D341Med (cell line): Measurements from ENCODE around the gene MBD6.

Experiments used
- DNase-seq: peaks from one replicate; pipeline ENCODE4 v3.0.0; 2012; ENCODE audit warnings: low spot score

MBD6 gene

DNA sequence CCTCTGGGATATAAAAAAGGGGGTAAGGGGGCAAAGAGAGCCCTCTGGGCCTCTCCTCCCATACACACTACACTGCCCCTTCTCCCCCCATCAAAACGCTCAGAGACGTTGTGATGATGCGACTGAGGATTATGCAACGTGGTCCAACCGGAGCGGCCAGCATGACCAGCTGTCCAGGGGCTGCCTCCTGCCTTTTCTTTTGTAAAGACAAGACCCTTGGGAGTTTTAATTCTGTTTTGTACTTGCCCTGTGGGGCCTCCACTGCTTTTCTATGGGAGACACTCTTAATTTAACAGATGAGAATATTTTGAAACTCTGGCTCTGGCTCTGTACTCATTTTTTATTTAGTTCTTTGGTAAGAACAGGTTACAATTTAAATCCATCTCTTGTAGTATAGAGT lies 7.2 kb downstream of the MBD6 start:
- no peak for DNase-seq

DNA sequence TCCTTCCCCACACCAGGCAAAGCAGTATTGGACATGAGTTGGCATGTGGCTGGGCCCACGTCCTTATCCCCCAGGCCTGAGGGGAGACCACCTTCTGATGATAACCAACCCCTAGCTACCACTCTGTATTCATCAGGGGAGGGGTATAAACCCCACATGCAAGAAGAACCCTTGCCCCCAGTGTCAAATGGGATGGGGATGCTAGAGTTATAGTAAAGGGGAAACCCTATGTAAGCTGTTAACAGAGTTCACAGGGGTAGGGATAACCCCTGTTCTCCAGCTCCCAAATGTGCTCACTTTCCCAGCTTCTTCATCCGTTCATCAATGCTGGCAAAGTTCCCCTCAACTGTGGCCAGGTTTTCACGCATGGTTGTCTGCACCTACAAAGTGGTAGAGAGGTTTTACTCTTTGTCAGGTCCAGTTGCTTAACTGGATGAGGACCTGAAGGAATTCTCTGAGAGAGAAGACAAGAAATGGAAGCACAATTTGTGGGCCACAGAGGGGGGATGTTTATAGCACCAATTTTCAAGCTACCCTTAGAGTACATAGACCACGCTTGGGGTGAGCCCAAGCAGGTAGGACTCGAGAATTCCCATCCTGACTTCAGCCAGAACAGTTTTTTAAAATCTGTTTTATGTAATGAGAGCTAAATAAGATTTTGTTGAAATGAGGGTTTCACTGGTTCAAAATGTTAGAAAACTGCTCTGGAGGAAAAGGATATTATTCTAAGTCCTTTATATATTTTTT lies 7.9 kb downstream of the MBD6 start:
- no peak for DNase-seq

DNA sequence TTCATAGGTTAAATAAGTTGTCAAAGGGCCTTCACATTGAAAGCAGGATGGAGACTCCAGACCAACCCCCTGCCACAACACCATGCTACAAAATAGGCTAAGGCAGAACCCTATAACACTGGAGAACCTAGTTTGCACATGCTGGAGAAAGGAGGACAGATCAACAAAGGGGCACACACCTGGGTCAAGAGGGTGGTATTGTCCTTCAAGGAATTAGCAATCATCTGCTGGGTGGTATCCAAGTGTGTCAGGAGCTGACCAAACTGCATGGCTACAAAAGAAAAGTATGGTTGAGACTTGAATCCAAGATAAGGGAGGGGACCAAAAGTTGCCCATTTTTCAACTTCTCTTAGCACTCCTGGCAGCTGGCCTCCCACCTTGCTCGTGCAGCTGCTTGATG lies 9.2 kb downstream of the MBD6 start:
- DNase-seq = no peak

DNA sequence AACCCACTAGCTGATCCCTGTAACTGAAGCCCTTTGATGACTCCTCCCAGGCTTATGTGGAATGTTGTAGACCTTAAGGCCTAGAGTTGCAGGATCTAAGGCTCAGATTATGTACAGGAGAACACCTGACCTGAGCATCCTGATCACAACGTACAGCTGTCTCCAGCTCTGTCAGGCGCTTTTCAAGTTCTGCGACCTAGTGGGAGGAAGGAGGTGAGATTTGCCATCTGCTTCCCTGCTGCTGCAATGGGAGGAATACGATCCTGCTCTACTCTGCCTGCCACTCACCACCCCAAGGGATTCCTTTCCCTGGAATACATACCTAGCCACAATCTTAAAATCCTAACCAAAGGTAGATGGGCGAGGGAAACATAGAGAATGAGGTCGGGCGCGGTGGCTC lies 10.5 kb downstream of the MBD6 start:
- no peak for DNase-seq

DNA sequence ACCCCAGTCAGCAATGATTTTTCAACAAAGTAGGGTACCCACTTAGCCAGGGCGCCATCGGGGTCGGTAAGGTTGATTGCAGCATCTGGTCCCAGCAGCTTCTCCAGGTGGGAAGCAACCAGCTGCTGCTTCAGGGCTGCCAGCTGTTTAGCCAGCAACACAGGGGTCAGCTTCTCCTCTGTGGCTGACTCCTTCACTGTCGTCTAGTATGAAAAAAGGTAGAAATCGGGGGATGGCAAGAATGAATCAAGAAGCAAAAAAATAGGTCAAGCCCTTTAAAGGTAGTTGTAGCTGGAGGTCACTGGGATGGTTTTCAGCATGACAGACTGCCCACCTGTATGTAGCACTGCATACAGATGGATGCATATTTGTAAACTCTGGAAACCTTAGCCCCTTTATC lies 11.6 kb downstream of the MBD6 start:
- no peak for DNase-seq

DNA sequence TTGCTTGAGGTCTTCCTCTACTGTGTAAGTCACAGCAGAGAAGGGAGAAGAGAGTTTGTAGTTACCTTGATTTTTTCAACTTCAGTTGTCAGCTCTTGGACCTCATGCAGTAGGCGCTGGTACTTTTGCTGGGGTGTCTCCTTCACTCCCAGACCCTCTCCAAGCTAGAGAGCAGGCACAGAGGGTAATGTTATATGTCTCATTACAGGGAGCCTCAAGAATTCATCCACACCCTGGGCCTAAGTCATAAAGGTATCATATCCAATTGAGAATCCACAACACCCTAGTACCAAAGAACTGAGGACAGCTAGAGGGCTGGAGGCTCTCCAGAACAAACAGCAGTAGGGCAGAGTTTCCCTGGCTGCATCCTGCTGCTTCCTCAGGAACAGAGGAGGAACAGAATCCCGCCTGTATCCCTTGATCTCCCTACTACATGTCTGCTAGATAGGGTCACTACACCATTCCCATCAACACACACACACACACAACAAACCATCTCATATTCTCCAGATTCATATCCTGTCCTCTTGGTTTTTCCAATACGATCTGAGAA lies 12.4 kb downstream of the MBD6 start:
- DNase-seq = no peak

DNA sequence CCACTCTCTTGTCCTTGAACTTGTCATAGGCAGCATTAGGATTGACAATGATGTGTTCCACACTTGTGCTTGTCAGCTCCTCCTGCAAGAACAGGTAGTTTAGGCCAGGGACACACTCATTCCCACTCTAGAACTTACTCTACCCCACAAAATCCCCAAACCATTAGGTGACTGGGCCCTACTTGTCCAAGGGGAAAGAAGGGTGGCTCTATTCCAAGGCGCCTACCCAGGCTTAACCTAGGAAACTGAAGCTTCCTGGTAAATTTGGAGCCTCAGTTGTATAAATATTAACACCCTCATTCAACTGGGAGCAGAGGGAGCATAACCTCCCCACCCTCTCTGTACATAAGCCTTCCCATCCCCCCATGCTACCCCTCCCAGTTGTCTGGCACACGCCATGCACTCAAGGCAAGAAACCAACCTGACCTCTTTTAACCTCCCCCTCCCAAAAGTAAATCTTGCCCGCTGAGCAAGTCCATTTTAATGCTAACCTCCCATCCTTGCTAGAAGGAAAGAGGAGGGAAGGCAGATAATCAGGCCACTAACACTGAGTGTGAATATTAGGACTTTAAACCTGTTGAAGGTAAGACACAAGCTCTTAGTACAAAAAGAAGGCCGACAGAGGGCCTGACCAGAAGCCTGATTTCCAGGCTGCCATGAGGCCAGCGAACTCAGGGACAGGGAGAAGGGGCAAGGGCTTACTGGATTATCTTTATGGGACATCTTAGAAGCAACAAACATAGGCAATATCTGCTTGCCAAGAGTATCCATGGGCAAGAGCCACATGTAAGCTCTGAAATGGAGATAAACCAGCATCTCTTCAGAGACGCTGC lies 13.4 kb downstream of the MBD6 start:
- DNase-seq = no peak

DNA sequence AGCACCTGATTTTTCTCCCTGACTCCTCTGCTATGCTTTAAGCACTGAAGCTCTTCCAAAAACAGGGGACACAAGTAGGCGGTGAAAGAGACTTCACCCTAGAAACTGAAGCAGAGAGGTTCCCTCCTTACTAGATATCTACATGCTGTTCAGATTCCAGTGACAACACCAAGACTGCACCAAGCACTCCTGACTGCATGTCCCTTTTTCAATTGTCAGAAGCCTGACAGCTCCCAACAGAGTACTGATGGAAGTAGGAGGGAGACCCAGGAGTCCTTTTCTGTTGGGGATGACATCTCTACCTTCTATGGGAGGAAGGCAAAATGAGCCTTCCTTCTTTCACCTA lies 13.9 kb downstream of the MBD6 start:
- no peak for DNase-seq

DNA sequence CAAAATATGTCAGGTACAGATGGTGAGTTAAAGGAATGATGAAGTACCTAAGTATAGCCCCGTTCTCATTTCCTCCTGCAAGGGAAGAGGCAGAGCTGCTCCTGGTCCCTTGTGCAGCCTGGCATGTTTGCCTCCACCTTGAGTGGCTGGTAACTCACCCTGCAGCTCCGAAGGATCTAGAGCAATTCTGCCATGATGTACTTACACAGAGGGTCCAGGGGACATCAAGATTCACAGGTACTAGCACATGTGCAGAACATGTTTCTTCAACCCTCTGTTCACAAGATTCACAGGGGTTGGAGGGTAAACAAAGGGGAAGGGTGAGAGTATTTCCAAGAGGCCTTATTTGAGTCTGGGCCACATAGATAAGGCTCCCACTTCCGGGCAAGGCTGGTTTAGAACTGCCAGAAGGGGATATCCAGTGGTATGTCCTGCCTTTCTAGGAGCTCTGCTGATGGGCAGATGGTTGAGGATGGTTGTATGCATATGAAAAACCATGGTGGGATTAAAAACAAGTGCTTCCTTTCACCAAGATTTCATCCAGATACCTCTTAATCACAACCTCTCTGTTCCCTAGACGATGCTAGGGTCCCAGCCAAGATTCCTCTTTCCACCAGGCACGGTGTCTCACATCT lies 16.6 kb downstream of the MBD6 start:
- no peak for DNase-seq

DNA sequence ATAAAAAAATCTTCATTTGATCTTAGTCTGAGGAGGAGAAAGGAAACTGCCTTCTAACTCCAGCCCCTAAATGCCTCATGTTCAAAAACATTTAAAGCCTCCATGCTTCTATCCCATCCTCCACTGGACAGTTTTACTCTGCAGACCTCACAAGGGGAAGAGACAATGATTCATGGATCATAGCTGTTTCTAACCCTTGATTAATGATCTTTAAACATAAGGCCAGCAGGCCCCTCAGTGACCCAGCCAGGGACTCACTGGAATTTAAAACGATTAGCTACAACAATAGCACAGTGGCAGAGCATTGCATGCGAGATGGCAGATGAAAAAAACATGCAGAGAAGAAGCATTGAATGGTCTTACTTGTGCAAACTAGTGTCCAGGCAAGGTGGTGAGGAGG lies 18.4 kb downstream of the MBD6 start:
- DNase-seq = no peak

DNA sequence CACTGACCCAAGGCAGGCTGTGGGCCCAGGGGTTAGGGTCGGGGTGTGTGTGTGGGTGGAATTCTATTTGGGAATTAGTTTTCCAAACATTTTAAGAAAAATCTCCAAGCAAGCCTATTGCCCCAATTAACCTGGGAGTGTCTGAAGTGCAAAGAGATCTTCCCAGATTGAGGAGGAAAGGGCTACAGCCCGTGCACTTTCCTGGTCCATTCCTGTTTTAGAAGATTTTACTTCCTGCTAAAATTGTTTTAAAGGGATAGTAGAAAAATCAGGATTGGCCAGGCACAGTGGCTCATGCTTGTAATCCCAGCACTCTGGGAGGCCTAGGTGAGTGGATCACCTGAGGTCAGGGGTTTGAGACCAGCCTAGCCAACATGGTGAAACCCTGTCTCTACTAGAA lies 19.1 kb downstream of the MBD6 start:
- DNase-seq = no peak

DNA sequence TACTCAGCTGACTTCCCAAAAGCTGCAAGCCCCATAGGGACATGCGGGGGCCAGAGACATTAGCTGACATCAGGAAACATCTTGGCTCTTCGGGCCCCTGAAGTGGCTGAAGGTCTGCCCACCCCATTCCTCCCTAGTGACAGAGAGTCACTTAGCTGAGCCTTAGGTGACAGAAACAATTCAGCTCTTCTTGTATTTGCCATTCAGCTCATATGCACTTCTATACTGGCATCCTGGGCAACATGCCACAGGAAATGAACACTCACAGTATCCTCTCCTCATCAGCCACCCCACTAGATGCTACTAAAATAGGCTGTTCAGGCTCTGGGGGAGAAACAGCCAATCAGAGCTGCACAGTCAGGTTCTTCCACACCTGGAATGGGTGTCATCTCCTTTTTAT lies 21.0 kb downstream of the MBD6 start:
- DNase-seq = no peak

DNA sequence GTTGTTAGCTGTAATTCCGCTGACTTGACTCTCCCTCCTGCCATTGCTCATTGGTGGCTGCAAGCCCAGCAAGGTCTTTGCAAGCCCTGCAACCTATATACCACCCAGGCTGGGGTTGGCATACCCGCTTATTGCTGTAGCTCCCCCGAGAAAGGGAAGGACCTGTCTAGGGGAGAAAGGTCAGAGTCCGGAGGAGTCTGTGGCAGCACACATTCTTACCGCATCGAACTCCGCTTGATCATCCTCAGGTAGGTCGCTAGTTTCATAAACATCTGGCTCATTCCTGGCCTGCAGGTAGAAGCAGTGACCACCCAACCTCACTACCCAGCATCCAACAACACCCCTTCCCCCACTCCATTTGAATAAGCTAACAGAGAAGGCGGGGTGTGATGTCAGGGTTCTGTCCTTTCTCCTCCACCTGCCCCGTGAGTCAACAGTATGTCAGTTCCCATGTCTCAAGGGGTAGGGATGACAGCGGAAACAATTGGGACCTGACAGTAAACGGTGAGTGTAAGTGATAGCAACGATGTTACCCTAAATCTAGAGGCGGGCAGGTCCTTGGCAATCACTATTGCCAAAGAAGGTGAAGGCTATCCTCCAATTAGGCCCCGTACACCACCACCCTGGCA lies 23.3 kb downstream of the MBD6 start:
- no peak for DNase-seq

DNA sequence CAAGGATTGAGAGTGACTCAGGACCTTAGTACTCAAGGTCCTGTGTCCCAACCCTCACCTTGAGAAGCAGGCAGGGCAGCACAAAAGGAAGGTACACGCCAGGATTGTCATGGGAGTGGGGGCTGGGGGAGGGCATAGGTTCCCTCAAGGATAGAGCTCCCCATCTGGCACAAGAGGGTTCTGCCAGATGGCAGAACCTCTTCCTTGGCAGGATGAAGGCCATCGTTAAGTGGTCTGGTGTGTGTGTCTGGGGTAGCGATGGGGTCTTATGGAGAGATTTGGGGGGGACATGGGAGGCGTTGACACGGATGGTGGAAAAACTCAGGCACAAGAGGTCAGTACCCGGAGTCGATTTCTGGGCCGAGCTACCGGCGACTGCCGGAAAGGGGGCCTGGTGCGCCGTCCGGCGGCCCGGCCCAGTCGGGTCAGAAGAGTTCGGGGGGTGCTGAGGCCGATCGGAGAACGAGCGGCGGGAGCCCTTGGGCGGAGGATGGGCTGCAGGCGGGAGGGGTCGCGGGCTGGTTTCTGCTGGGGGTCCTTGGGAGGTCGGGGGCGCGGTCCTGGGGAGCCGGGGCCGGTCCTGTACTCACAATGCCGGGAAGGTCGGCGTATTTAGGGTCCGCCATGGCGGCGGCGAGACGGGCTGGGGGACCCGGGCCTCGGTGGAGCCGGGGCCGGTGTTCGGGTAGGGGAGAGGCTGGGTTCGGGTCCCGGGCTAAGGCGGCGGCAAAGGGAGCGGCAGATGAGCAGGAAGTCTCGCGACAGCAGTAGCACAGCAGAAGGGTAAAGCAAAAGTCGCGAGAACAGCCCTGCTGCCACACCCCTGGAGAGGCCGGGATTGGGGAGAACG lies 24.0 kb downstream of the MBD6 start, which contains the start of gene DCTN2:
Gene DCTN2, minus strand, starts transcription at position 755 of the 850 bp plus-strand sequence. Its CDS starts 129 bp downstream, at position 626.
- DNase-seq = peak; percentile 97

DNA sequence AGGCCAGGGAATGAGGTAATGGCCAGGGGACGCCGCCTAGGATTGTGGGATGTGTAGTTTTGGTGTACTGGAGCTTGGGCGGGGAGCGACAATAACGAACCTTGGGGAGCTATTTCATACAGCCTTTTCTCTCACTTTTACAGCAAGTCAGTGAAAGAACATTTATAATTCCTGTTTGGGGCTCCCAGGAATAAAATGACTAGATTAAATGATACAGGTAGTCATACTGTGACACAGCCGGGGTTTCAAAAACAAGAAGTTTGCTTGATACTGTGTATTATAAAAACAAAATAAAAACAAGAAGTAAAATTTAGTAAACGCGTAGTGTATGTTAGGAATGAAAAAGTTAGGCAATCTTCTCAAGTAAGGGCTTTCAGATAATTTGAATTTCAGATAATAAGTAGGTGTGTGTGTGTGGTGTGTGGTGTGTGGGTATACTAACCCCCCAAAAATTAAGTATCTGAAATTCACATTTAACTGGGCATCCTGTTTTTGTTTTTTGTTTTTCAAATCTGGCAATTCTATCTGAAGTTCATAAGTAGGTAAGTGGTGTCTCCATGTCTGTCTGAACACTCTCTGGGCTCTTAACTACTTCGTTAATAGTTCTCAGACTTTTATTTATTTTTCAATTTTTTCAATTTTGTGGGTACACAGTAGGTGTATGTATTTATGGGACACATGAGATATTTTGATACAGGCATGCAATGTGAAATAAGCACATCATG lies 24.8 kb downstream of the MBD6 start:
- no peak for DNase-seq

DNA sequence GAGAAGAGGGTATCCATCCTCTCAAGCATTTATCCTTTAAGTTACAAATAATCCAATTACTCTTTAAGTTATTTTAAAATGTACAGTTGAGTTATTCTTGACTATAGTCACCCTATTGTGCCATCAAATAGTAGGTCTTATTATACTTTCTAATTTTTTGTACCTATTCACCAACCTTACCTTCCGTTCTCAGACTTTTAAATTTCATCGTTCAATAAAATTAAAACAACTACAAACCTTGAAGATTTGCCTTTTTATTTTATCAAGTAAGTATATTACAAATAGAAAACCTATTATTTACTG lies 25.3 kb downstream of the MBD6 start:
- no peak for DNase-seq

DNA sequence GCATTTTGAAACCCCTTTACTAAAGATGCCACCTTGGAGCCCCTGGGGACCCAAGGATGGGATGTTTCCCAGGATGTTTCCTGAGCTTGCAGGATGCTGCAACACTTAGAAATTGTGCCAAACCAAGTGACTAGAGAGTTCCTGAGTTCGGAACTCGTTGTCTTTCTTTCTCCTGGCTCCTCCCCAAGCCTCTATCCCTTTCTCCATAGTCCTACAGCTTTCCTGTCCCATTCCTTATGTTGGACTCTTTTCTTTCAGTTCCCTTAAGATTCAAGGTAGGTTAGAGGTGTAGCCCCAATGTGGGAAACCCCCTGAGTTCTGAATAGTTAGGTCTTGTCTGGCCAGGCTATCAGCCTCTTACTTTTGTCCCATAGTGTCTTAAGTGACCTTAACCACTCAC lies 25.9 kb downstream of the MBD6 start:
- no peak for DNase-seq

DNA sequence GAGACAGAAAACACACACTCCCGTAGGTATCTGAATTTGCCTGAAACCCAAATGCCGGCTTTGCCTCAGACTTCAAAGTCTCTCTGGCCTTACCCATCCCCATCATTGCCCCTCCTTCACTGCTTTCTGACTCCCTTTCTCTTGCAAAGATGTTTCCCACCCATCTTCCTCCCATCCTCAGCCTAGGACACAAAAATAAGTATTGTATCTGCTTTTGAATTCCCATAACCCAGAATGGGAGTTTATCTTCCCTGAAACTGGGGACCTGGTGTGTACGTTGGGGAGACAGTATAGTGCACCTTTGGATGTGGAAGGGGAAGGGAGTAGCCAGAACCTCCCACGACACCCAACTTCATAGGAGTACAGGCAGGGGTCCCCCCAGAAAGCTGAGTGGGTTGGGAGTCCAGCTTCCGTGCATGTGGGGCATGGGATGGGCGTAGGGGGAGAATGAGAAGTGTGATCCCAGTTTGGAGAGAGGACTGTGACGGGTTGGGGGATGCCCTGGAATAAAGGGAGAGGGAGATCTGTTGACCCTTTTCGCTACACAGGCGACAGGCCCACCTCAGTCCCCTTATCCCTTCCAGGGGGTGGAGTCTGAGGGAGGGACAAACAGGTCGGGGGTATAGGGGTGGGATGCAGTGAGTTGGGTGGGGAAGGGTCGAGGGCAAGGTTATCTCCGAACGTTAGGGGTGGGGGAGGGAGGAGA lies 26.7 kb downstream of the MBD6 start:
- no peak for DNase-seq

DNA sequence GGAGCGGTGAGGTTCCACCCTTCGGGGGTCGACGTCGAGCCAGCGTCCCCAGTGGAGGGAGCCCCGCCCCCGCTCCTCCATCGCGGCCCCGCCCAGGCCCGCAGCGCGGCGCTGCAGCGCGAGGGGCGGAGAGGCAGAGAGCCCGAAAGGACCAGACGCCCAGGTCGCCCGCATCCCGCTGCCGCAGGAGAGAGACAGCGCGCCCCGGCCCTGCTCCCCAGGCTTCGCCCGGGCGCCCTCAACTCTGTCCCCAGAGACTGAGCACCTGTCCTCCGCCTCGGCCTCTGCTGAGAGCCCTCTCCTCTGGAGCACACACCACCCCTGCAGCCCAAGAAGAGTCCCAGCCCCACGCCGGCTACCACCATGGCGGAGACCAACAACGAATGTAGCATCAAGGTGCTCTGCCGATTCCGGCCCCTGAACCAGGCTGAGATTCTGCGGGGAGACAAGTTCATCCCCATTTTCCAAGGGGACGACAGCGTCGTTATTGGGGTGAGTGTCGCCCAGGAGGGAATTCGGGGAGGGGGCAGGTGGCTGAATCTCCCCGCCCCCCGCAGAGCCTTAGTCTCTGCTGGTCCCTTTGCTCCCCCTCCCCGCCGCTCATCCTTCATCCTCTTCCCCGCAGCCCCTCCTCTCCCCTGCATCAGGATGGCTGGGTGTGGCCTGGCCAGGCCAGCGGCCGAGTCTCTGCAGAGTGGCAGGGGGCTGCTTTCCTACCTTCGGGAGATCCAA lies 27.5 kb downstream of the MBD6 start, which contains the start of gene KIF5A:
Gene KIF5A, plus strand, starts transcription at position 136 of the 732 bp plus-strand sequence. Its CDS starts 228 bp downstream, at position 364.
- peak; percentile 92 for DNase-seq
